Measurements from ENCODE around the gene NECTIN4. TPM values are rescaled to one million over a fixed set of nuclear protein-coding genes. Genes with fewer than 3 reads are reported as not detected.

The NECTIN4 gene
- total RNA-seq, 1 donor, result under 0.01 TPM

GRCh38 chr1:161098210-161099068 is 9.1 kb upstream of the NECTIN4 start, which contains the start of gene KLHDC9:
KLHDC9 (plus strand) TSS chr1:161098361; CDS start chr1:161098536, 175 bp downstream.
- Histone ChIP-seq H3K4me3 (ENCODE audit: insufficient read depth, low read length) (peak within 1 kb of the TSS; percentile 79), H3K79me2 (ENCODE audit: insufficient read depth, low read length) (peaks cover 10% of the 10 kb centered on the region), H3K27me3 (ENCODE audit: insufficient read depth, low read length) (no peaks in the 10 kb centered on the region), H3K4me2 (ENCODE audit: insufficient read depth, low read length) (peak within 1 kb of the TSS; percentile 100), H3K9me3 (ENCODE audit: low read depth, low read length) (no peaks in the 10 kb centered on the region), H3K27ac (ENCODE audit: low read depth, low read length) (no peak within 1 kb of the TSS), H4K20me1 (ENCODE audit: insufficient read depth, low read length) (peaks cover 11% of the 10 kb centered on the region), H2AFZ (ENCODE audit: low read length) (peak within 1 kb of the TSS; percentile 88), H3K4me1 (ENCODE audit: insufficient read depth, low read length) (peaks cover 13% of the 10 kb centered on the region), H3K36me3 (ENCODE audit: insufficient read depth, low read length) (peaks cover 25% of the 10 kb centered on the region)
- no peak for TF ChIP-seq CTCF (IDR thresholded peaks at IDR 0.05; ENCODE audit: extremely low read depth, low read depth, low read length)
- peak; percentile 95 for DNase-seq (ENCODE audit: insufficient read length, low spot score, missing footprints)

- no peak for TF ChIP-seq CTCF (IDR thresholded peaks at IDR 0.05; ENCODE audit: extremely low read depth, low read depth, low read length)
- Histone ChIP-seq H3K4me2 (ENCODE audit: insufficient read depth, low read length) (no peak overlapping the region), H3K79me2 (ENCODE audit: insufficient read depth, low read length) (no peaks in the 10 kb centered on the region), H3K4me1 (ENCODE audit: insufficient read depth, low read length) (peaks cover 22% of the 10 kb centered on the region), H3K27me3 (ENCODE audit: insufficient read depth, low read length) (no peaks in the 10 kb centered on the region), H2AFZ (ENCODE audit: low read length) (no peak overlapping the region), H3K4me3 (ENCODE audit: insufficient read depth, low read length) (no peak overlapping the region), H3K36me3 (ENCODE audit: insufficient read depth, low read length) (peaks cover 16% of the 10 kb centered on the region), H4K20me1 (ENCODE audit: insufficient read depth, low read length) (peaks cover 7% of the 10 kb centered on the region), H3K27ac (ENCODE audit: low read depth, low read length) (no peak overlapping the region), H3K9me3 (ENCODE audit: low read depth, low read length) (no peaks in the 10 kb centered on the region)
- peak; percentile 95 for DNase-seq (ENCODE audit: insufficient read length, low spot score, missing footprints)
Measured at GRCh38 chr1:161096530-161096929, 7.2 kb upstream of the NECTIN4 start.

DNA sequence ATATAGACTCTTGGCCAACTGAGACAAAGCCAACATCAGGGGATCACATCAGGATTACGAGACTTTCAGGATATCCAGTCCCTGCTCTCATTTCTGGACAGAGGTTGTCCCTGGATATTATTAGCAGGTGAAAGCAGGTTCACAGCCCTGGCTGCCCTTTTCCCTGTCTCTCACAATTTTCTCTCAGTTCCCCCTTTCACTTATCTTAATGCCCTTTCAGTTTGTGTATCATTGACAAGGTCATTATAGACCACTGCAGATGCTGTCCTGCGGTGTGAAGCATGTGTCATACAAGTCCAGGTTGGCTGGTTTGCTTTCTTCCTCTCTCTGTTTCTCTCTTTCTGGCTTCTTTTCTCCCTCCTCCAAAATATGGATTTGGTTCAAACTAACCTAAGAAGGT is 6.7 kb upstream of the NECTIN4 start:
- Histone ChIP-seq H3K4me2 (ENCODE audit: insufficient read depth, low read length) (no peak overlapping the region), H2AFZ (ENCODE audit: low read length) (no peak overlapping the region)
- TF ChIP-seq CTCF (IDR thresholded peaks at IDR 0.05; ENCODE audit: extremely low read depth, low read depth, low read length), result no peak

DNA sequence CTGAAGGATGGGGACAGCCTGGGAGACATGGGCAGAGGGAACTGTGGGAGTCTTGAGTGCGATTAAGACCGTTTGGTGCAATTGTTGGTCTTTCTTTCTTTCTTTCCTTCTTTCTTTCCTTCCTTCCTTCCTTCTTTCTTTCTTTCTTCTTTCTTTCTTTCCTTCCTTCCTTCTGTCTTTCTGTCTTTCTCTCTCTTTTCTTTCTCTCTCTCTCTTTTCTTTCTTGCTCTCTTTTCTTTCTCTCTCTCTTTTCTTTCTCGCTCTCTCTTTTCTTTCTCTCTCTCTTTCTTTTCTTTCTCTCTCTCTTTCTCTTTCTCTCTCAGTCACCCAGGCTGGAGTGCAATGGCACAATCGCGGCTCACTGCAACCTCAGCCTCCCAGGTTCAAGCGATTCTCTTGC is 5.9 kb upstream of the NECTIN4 start:
- Histone ChIP-seq H3K79me2 (ENCODE audit: insufficient read depth, low read length) (no peaks in the 10 kb centered on the region), H3K27me3 (ENCODE audit: insufficient read depth, low read length) (no peaks in the 10 kb centered on the region), H3K9me3 (ENCODE audit: low read depth, low read length) (no peaks in the 10 kb centered on the region), H4K20me1 (ENCODE audit: insufficient read depth, low read length) (peaks cover 7% of the 10 kb centered on the region), H3K4me2 (ENCODE audit: insufficient read depth, low read length) (no peak overlapping the region), H3K4me1 (ENCODE audit: insufficient read depth, low read length) (peaks cover 18% of the 10 kb centered on the region), H2AFZ (ENCODE audit: low read length) (no peak overlapping the region), H3K27ac (ENCODE audit: low read depth, low read length) (no peak overlapping the region), H3K36me3 (ENCODE audit: insufficient read depth, low read length) (peaks cover 8% of the 10 kb centered on the region), H3K4me3 (ENCODE audit: insufficient read depth, low read length) (no peak overlapping the region)
- no peak for TF ChIP-seq CTCF (IDR thresholded peaks at IDR 0.05; ENCODE audit: extremely low read depth, low read depth, low read length)
- DNase-seq (ENCODE audit: insufficient read length, low spot score, missing footprints), result no peak

More for the DNA sequence above, 6.7 kb upstream of the NECTIN4 start:
- Histone ChIP-seq H3K9me3 (ENCODE audit: low read depth, low read length) (no peaks in the 10 kb centered on the region), H4K20me1 (ENCODE audit: insufficient read depth, low read length) (peaks cover 7% of the 10 kb centered on the region), H3K27me3 (ENCODE audit: insufficient read depth, low read length) (no peaks in the 10 kb centered on the region), H3K4me1 (ENCODE audit: insufficient read depth, low read length) (peaks cover 22% of the 10 kb centered on the region), H3K27ac (ENCODE audit: low read depth, low read length) (no peak overlapping the region), H3K36me3 (ENCODE audit: insufficient read depth, low read length) (peaks cover 15% of the 10 kb centered on the region), H3K79me2 (ENCODE audit: insufficient read depth, low read length) (no peaks in the 10 kb centered on the region), H3K4me3 (ENCODE audit: insufficient read depth, low read length) (no peak overlapping the region)
- DNase-seq (ENCODE audit: insufficient read length, low spot score, missing footprints), result peak; percentile 78
